HEK293 (cell line): ENCODE data around the gene LAMTOR5.
A peak's percentile ranks its signal among the peaks of the same experiment; 100 is the strongest.

Experiments
- CTCF ChIA-PET: fragments of 350-600 bp; formaldehyde crosslinking; extraction: SDS; loops from one replicate; lab custom pipeline; 2021; ENCODE audit warnings: antibody characterized with exemption; lab: Yijun Ruan, JAX
- POLR2A ChIA-PET: fragments of 300-600 bp; formaldehyde crosslinking; extraction: SDS; loops from one replicate; lab custom pipeline; 2020; ENCODE audit warnings: antibody characterized with exemption, inconsistent platforms; lab: Yijun Ruan, JAX
- H3K27ac ChIP-seq: fragments of 200-500 bp; sonication (Bioruptor generic); 2 replicates; pipeline ENCODE4 v1.5.1; 2014; ENCODE audit warnings: low read depth, low read length, control low read depth, inconsistent platforms; ENCODE audit errors: extremely low read depth
- H3K36me3 ChIP-seq, 2 experiments: fragments of 200-500 bp in 1 of 2; sonication (Bioruptor generic) in 1 of 2; 1 replicate in 1 of 2; 2 replicates in 1 of 2; pipeline ENCODE4 v1.5.1; 2014 to 2017; ENCODE audit warnings: inconsistent platforms in 2 of 2, low read length in 2 of 2; ENCODE audit not compliant: control insufficient read depth in 2 of 2, insufficient read depth in 1 of 2
- H3K4me1 ChIP-seq: fragments of 200-500 bp; sonication (Bioruptor generic); 2 replicates; pipeline ENCODE4 v1.5.1; 2014; ENCODE audit warnings: mild to moderate bottlenecking, low read length, inconsistent platforms; ENCODE audit not compliant: control insufficient read depth, insufficient read depth
- H3K4me3 ChIP-seq: 2 replicates; pipeline ENCODE4 v1.5.1; 2011; ENCODE audit warnings: low read depth, mild to moderate bottlenecking, control low read depth, low read length, moderate library complexity
- H3K9me3 ChIP-seq: fragments of 200-500 bp; sonication (Bioruptor generic); 2 replicates; pipeline ENCODE4 v1.5.1; 2014; ENCODE audit warnings: low read depth, low read length, inconsistent platforms; ENCODE audit not compliant: control insufficient read depth, insufficient read depth
- BCL11B ChIP-seq: fragments of 450-650 bp; formaldehyde crosslinking; IDR thresholded peaks from 2 replicates; pipeline ENCODE4 v1.5.1; 2016; ENCODE audit warnings: low read depth, missing biosample characterization, missing genetic modification characterization
- CTCF ChIP-seq: fragments of 450-650 bp; formaldehyde crosslinking; IDR thresholded peaks from 2 replicates; pipeline ENCODE4 v1.5.1; 2016; ENCODE audit warnings: missing biosample characterization, missing genetic modification characterization
- FEZF1 ChIP-seq: fragments of 450-650 bp; formaldehyde crosslinking; IDR thresholded peaks from 2 replicates; pipeline ENCODE4 v1.5.1; 2016; ENCODE audit warnings: missing biosample characterization, missing genetic modification characterization
- IKZF3 ChIP-seq: fragments of 450-650 bp; IDR thresholded peaks from 2 replicates; pipeline ENCODE4 v1.5.0; 2018; ENCODE audit warnings: missing biosample characterization, mild to moderate bottlenecking, missing genetic modification characterization, moderate library complexity
- INSM2 ChIP-seq: fragments of 450-650 bp; formaldehyde crosslinking; IDR thresholded peaks from 2 replicates; pipeline ENCODE4 v1.5.1; 2016; ENCODE audit warnings: missing biosample characterization, missing genetic modification characterization
- KLF7 ChIP-seq: fragments of 450-650 bp; formaldehyde crosslinking; IDR thresholded peaks from 2 replicates; pipeline ENCODE4 v1.5.1; 2016; ENCODE audit warnings: missing biosample characterization, missing genetic modification characterization, borderline replicate concordance
- KLF8 ChIP-seq: fragments of 450-650 bp; formaldehyde crosslinking; IDR thresholded peaks from 2 replicates; pipeline ENCODE4 v1.5.1; 2016; ENCODE audit warnings: missing biosample characterization, missing genetic modification characterization
- PRDM6 ChIP-seq: fragments of 450-650 bp; formaldehyde crosslinking; IDR thresholded peaks from 2 replicates; pipeline ENCODE4 v1.5.1; 2017; ENCODE audit warnings: missing biosample characterization, missing genetic modification characterization
- YY2 ChIP-seq: fragments of 450-650 bp; formaldehyde crosslinking; IDR thresholded peaks from 2 replicates; pipeline ENCODE4 v1.5.1; 2016; ENCODE audit warnings: missing biosample characterization, missing genetic modification characterization
- ZBTB10 ChIP-seq: fragments of 450-650 bp; formaldehyde crosslinking; IDR thresholded peaks from 2 replicates; pipeline ENCODE4 v1.5.1; 2016; ENCODE audit warnings: missing biosample characterization, missing genetic modification characterization
- ZBTB8A ChIP-seq: fragments of 450-650 bp; formaldehyde crosslinking; IDR thresholded peaks from 2 replicates; pipeline ENCODE4 v1.5.1; 2016; ENCODE audit warnings: missing biosample characterization, missing genetic modification characterization
- ZFP41 ChIP-seq: fragments of 450-650 bp; formaldehyde crosslinking; IDR thresholded peaks from 2 replicates; pipeline ENCODE4 v1.5.1; 2016; ENCODE audit warnings: missing biosample characterization, missing genetic modification characterization, borderline replicate concordance
- ZNF184 ChIP-seq: fragments of 450-650 bp; IDR thresholded peaks from 2 replicates; pipeline ENCODE4 v1.5.1; 2018; ENCODE audit warnings: missing biosample characterization, mild to moderate bottlenecking, missing genetic modification characterization
- ZNF211 ChIP-seq: fragments of 450-650 bp; formaldehyde crosslinking; IDR thresholded peaks from 2 replicates; pipeline ENCODE4 v1.5.1; 2016; ENCODE audit warnings: low read depth, missing biosample characterization, missing genetic modification characterization
- ZNF221 ChIP-seq: fragments of 450-650 bp; formaldehyde crosslinking; IDR thresholded peaks from 2 replicates; pipeline ENCODE4 v1.5.1; 2017; ENCODE audit warnings: missing biosample characterization, missing genetic modification characterization, borderline replicate concordance
- ZNF449 ChIP-seq: fragments of 450-650 bp; formaldehyde crosslinking; IDR thresholded peaks from 2 replicates; pipeline ENCODE4 v1.5.1; 2017; ENCODE audit warnings: missing biosample characterization, mild to moderate bottlenecking, missing genetic modification characterization, moderate library complexity
- ZNF473 ChIP-seq: fragments of 450-650 bp; formaldehyde crosslinking; IDR thresholded peaks from 2 replicates; pipeline ENCODE4 v1.5.1; 2017; ENCODE audit warnings: missing biosample characterization, missing genetic modification characterization
- ZNF513 ChIP-seq: fragments of 450-650 bp; IDR thresholded peaks from 2 replicates; pipeline ENCODE4 v1.5.1; 2018; ENCODE audit warnings: missing biosample characterization, missing genetic modification characterization
- ZNF610 ChIP-seq: fragments of 450-650 bp; formaldehyde crosslinking; IDR thresholded peaks from 2 replicates; pipeline ENCODE4 v1.5.1; 2016; ENCODE audit warnings: missing biosample characterization, missing genetic modification characterization, borderline replicate concordance
- ZNF623 ChIP-seq: fragments of 450-650 bp; formaldehyde crosslinking; IDR thresholded peaks from 2 replicates; pipeline ENCODE4 v1.5.1; 2016; ENCODE audit warnings: missing biosample characterization, missing genetic modification characterization
- ZNF654 ChIP-seq: fragments of 450-650 bp; formaldehyde crosslinking; IDR thresholded peaks from 2 replicates; pipeline ENCODE4 v1.5.1; 2016; ENCODE audit warnings: low read depth, missing biosample characterization, missing genetic modification characterization
- ZNF660 ChIP-seq: fragments of 450-650 bp; IDR thresholded peaks from 2 replicates; pipeline ENCODE4 v1.5.1; 2018; ENCODE audit warnings: missing biosample characterization, mild to moderate bottlenecking, missing genetic modification characterization
- ZNF677 ChIP-seq: fragments of 450-650 bp; IDR thresholded peaks from 2 replicates; pipeline ENCODE4 v1.5.0; 2018; ENCODE audit warnings: missing biosample characterization, mild to moderate bottlenecking, missing genetic modification characterization, moderate library complexity
- ZNF768 ChIP-seq: fragments of 450-650 bp; formaldehyde crosslinking; IDR thresholded peaks from 2 replicates; pipeline ENCODE4 v1.5.1; 2018; ENCODE audit warnings: missing biosample characterization, mild to moderate bottlenecking, missing genetic modification characterization

Gene LAMTOR5

GRCh38 chr1:110412576-110412975 lies 5.1 kb upstream of the LAMTOR5 start:
- no peaks in the 10 kb centered on the region for H3K9me3 ChIP-seq
- ChIA-PET CTCF (interaction anchor here (0.6 to 11.5 kb wide), 28 partner anchors 9 to 244 kb away, joined by 3 to 305 read pairs (median 4); partner anchors contain the start of gene PROK1), POLR2A (interaction anchor here (0.6 to 1.1 kb wide), 2 partner anchors 74 to 83 kb away, joined by 3 read pairs; partner anchors contain the start of gene RBM15)
- H3K27ac ChIP-seq, result no peak overlapping the region
- TF ChIP-seq ZNF660 (tag by site-specific recombination) (peak; percentile 41; the same call in 1 of the 2 replicates), ZFP41 (tag by site-specific recombination) (no peak), ZNF623 (tag by site-specific recombination) (no peak), ZNF610 (tag by site-specific recombination) (no peak), YY2 (tag by site-specific recombination) (no peak), ZNF654 (peak; percentile 68), ZNF473 (no peak), KLF7 (tag by site-specific recombination) (no peak), CTCF (peak; percentile 66), ZBTB10 (tag by site-specific recombination) (0 out of 2 replicates have a peak, but pooled peaks have one; percentile 17)
- TF ChIP-seq, all 188 proteins: peak for 4
- Histone ChIP-seq H3K4me3 (no peak overlapping the region), H3K36me3 (no peaks in the 10 kb centered on the region), H3K4me1 (no peaks in the 10 kb centered on the region)

GRCh38 chr1:110411173-110411735 lies 3.8 kb upstream of the LAMTOR5 start:
- no peaks in the 10 kb centered on the region for H3K9me3 ChIP-seq
- H3K27ac ChIP-seq, result no peak overlapping the region
- ChIA-PET CTCF (interaction anchor here (0.7 to 11.5 kb wide), 18 partner anchors 10 to 294 kb away, joined by 3 to 305 read pairs (median 6); partner anchors contain the start of gene PROK1), POLR2A (interaction anchor here (0.6 kb wide), 1 partner anchor 74 kb away, joined by 4 read pairs; no protein-coding TSS in a partner anchor)
- no peak overlapping the region for H3K4me3 ChIP-seq
- no peaks in the 10 kb centered on the region for H3K4me1 ChIP-seq
- H3K36me3 ChIP-seq, result no peaks in the 10 kb centered on the region
- no peak for TF ChIP-seq ZNF768 (tag by site-specific recombination)
- TF ChIP-seq ZNF211, result no peak
- no peak for TF ChIP-seq ZNF513 (tag by site-specific recombination)
- TF ChIP-seq ZNF449 (tag by site-specific recombination), result no peak
- TF ChIP-seq INSM2, result no peak
- no peak for TF ChIP-seq ZNF677 (tag by site-specific recombination)
- TF ChIP-seq FEZF1, result no peak
- no peak for TF ChIP-seq PRDM6
- no peak for TF ChIP-seq IKZF3 (tag by site-specific recombination)
- no peak for TF ChIP-seq ZNF184 (tag by site-specific recombination)
- no peak for TF ChIP-seq ZBTB8A
- TF ChIP-seq BCL11B (tag by site-specific recombination), result no peak
- TF ChIP-seq KLF8 (tag by site-specific recombination), result no peak
- TF ChIP-seq ZNF221 (tag by site-specific recombination), result no peak
